IMR-90 (cell line): Measurements from ENCODE around the gene ITPRIP. TPM values are rescaled to one million over a fixed set of nuclear protein-coding genes. Genes with fewer than 3 reads are reported as not detected.

Experiments
- ATAC-seq: fragments of 200-7000 bp; cut with Tn5 transposase; 2 replicates; pipeline ENCODE4 v1.9.1; 2020; ENCODE audit warnings: low read depth, mild to moderate bottlenecking, moderate library complexity
- BruUV-seq: library from RNA; stranded (reverse); fragments of 400-500 nt; replicated peaks from 2 replicates; lab custom pipeline; 2021; lab: Mats Ljungman, UMichigan
- CTCF ChIA-PET: fragments of 300-600 bp; formaldehyde crosslinking; extraction: SDS; loops from one replicate; lab custom pipeline; 2021; ENCODE audit warnings: antibody characterized with exemption; lab: Yijun Ruan, JAX
- POLR2A ChIA-PET: fragments of 300-600 bp; sonication (Branson Sonifier 250); formaldehyde crosslinking; loops from one replicate; lab custom pipeline; 2022; ENCODE audit warnings: antibody characterized with exemption; ENCODE audit not compliant: unreplicated experiment; lab: Charles Lee
- DNase-seq: peaks from one replicate; pipeline ENCODE4 v3.0.0; 2013
- H2AFZ ChIP-seq: replicated peaks from 2 replicates; pipeline ENCODE3; 2013; ENCODE audit warnings: low read length, mild to moderate bottlenecking; ENCODE audit not compliant: poor library complexity
- H2AK5ac ChIP-seq: 2 replicates; pipeline ENCODE4 v1.6.1; 2013; ENCODE audit warnings: low read depth, low read length, inconsistent platforms
- H2AK9ac ChIP-seq: replicated peaks from 2 replicates; pipeline ENCODE3; 2013; ENCODE audit warnings: mild to moderate bottlenecking, low read depth, low read length, moderate library complexity; ENCODE audit not compliant: poor library complexity
- H2BK120ac ChIP-seq: 2 replicates; pipeline ENCODE4 v1.6.1; 2013; ENCODE audit warnings: low read depth, low read length, inconsistent platforms
- H2BK15ac ChIP-seq: 3 replicates; pipeline ENCODE4 v1.6.1; 2013; ENCODE audit warnings: low read depth, low read length, inconsistent platforms
- H2BK20ac ChIP-seq: 2 replicates; pipeline ENCODE4 v1.6.1; 2013; ENCODE audit warnings: low read depth, mild to moderate bottlenecking, inconsistent platforms, low read length, moderate library complexity
- H2BK5ac ChIP-seq: 2 replicates; pipeline ENCODE4 v1.6.1; 2013; ENCODE audit warnings: mild to moderate bottlenecking, low read depth, low read length, inconsistent platforms; ENCODE audit not compliant: poor library complexity, severe bottlenecking
- H3K14ac ChIP-seq: replicated peaks from 2 replicates; pipeline ENCODE4 v1.6.1; 2013; ENCODE audit warnings: low read depth, low read length, inconsistent platforms
- H3K18ac ChIP-seq: 2 replicates; pipeline ENCODE4 v1.6.1; 2013; ENCODE audit warnings: low read depth, low read length, control low read depth
- H3K23ac ChIP-seq: 2 replicates; pipeline ENCODE4 v1.6.1; 2013; ENCODE audit warnings: low read depth, low read length, inconsistent platforms
- H3K27ac ChIP-seq: 2 replicates; pipeline ENCODE4 v1.5.1; 2013; ENCODE audit warnings: mild to moderate bottlenecking, control low read depth, low read length; ENCODE audit not compliant: insufficient read depth
- H3K27me3 ChIP-seq: 2 replicates; pipeline ENCODE4 v1.6.1; 2013; ENCODE audit warnings: low read length; ENCODE audit not compliant: control insufficient read depth, insufficient read depth
- H3K36me3 ChIP-seq: 2 replicates; pipeline ENCODE4 v1.6.1; 2013; ENCODE audit warnings: low read length, mixed read lengths; ENCODE audit not compliant: control insufficient read depth, insufficient read depth
- H3K4ac ChIP-seq: 2 replicates; pipeline ENCODE4 v1.6.1; 2013; ENCODE audit warnings: low read depth, low read length, inconsistent platforms
- H3K4me1 ChIP-seq: 2 replicates; pipeline ENCODE4 v1.6.1; 2013; ENCODE audit warnings: low read length, mixed read lengths; ENCODE audit not compliant: control insufficient read depth, insufficient read depth
- H3K4me2 ChIP-seq: 2 replicates; pipeline ENCODE4 v1.6.1; 2013; ENCODE audit warnings: low read depth, mild to moderate bottlenecking, control low read depth, low read length, moderate library complexity
- H3K4me3 ChIP-seq: 2 replicates; pipeline ENCODE4 v1.5.1; 2013; ENCODE audit warnings: low read depth, mild to moderate bottlenecking, control low read depth, low read length, moderate library complexity; ENCODE audit not compliant: insufficient read depth
- H3K56ac ChIP-seq: 2 replicates; pipeline ENCODE4 v1.6.1; 2013; ENCODE audit warnings: low read length, inconsistent platforms; ENCODE audit not compliant: insufficient read depth; ENCODE audit errors: extremely low read depth
- H3K79me1 ChIP-seq, 2 experiments: 2 replicates each; pipeline ENCODE4 v1.6.1; 2013; ENCODE audit warnings: low read length in 2 of 2, inconsistent platforms in 1 of 2, low read depth in 1 of 2
- H3K9ac ChIP-seq: 2 replicates; pipeline ENCODE4 v1.6.1; 2013; ENCODE audit warnings: low read depth, low read length, control low read depth
- H3K9me1 ChIP-seq: 2 replicates; pipeline ENCODE4 v1.6.1; 2013; ENCODE audit warnings: low read length, inconsistent platforms; ENCODE audit not compliant: insufficient read depth
- H3K9me3 ChIP-seq: 2 replicates; pipeline ENCODE4 v1.6.1; 2013; ENCODE audit warnings: low read length; ENCODE audit not compliant: control insufficient read depth, insufficient read depth
- H4K20me1 ChIP-seq: 2 replicates; pipeline ENCODE4 v1.6.1; 2013; ENCODE audit warnings: low read length, inconsistent platforms; ENCODE audit not compliant: insufficient read depth
- H4K5ac ChIP-seq: 2 replicates; pipeline ENCODE4 v1.6.1; 2013; ENCODE audit warnings: mild to moderate bottlenecking, low read depth, low read length, control low read depth
- H4K8ac ChIP-seq, 2 experiments: 2 replicates each; pipeline ENCODE4 v1.6.1; 2013; ENCODE audit warnings: low read depth in 2 of 2, low read length in 2 of 2, control low read depth in 1 of 2, inconsistent platforms in 1 of 2
- H4K91ac ChIP-seq: 2 replicates; pipeline ENCODE4 v1.6.1; 2013; ENCODE audit warnings: low read depth, low read length, inconsistent platforms; ENCODE audit not compliant: insufficient read depth
- BHLHE40 ChIP-seq: fragments of 150-350 bp; IDR thresholded peaks from 2 replicates; pipeline ENCODE4 v1.6.1; 2016; ENCODE audit warnings: mild to moderate bottlenecking, low read depth, low read length
- CEBPB ChIP-seq: IDR thresholded peaks from 2 replicates; pipeline ENCODE4 v1.6.1; 2012; ENCODE audit warnings: low read depth, low read length, improper control_type of control experiment
- CTCF ChIP-seq: conservative IDR thresholded peaks from 2 replicates; pipeline ENCODE4 v1.5.1; 2012; ENCODE audit warnings: mild to moderate bottlenecking, low read depth, low read length, improper control_type of control experiment
- ELK1 ChIP-seq: fragments of 150-350 bp; IDR thresholded peaks from 2 replicates; pipeline ENCODE4 v1.6.1; 2016; ENCODE audit warnings: low read depth, mild to moderate bottlenecking, low read length, moderate library complexity, borderline replicate concordance
- FOS ChIP-seq: fragments of 150-350 bp; IDR thresholded peaks from 2 replicates; pipeline ENCODE4 v1.6.1; 2016; ENCODE audit warnings: low read depth, low read length
- MAFK ChIP-seq: IDR thresholded peaks from 2 replicates; pipeline ENCODE4 v1.6.1; 2012; ENCODE audit warnings: low read depth, low read length, improper control_type of control experiment
- MAZ ChIP-seq: IDR thresholded peaks from 2 replicates; pipeline ENCODE4 v1.6.1; 2012; ENCODE audit warnings: low read depth, mild to moderate bottlenecking, low read length, improper control_type of control experiment, moderate library complexity, borderline replicate concordance
- MXI1 ChIP-seq: IDR thresholded peaks from 2 replicates; pipeline ENCODE4 v1.6.1; 2012; ENCODE audit warnings: low read depth, mild to moderate bottlenecking, low read length, moderate library complexity, borderline replicate concordance
- NFE2L2 ChIP-seq: fragments of 150-350 bp; IDR thresholded peaks from 2 replicates; pipeline ENCODE4 v1.6.1; 2016; ENCODE audit warnings: low read depth, mild to moderate bottlenecking, low read length
- POLR2A ChIP-seq: IDR thresholded peaks from 2 replicates; pipeline ENCODE4 v1.6.1; 2012; ENCODE audit warnings: mild to moderate bottlenecking, low read depth, low read length
- RAD21 ChIP-seq: IDR thresholded peaks from 2 replicates; pipeline ENCODE4 v1.6.1; 2012; ENCODE audit warnings: low read length, improper control_type of control experiment
- RCOR1 ChIP-seq: IDR thresholded peaks from 2 replicates; pipeline ENCODE4 v1.6.1; 2012; ENCODE audit warnings: mild to moderate bottlenecking, low read length, improper control_type of control experiment; ENCODE audit not compliant: insufficient replicate concordance
- RFX5 ChIP-seq: IDR thresholded peaks from 2 replicates; pipeline ENCODE4 v1.8.0; 2012; ENCODE audit warnings: low read depth, mild to moderate bottlenecking, low read length, moderate library complexity
- SMC3 ChIP-seq: fragments of 150-350 bp; IDR thresholded peaks from 2 replicates; pipeline ENCODE4 v1.6.1; 2016; ENCODE audit warnings: low read depth, mild to moderate bottlenecking, antibody characterized with exemption, low read length, moderate library complexity
- WGBS, 2 experiments: methylation state at CpG; one replicate each; pipeline versions ENCODE4 v1.1.5 to v1.1.7; 2013; ENCODE audit warnings: missing lambda C conversion rate in 2 of 2; ENCODE audit not compliant: insufficient read length in 1 of 2; ENCODE audit errors: extremely low coverage in 2 of 2; 5-methylcytosine and 5-hydroxymethylcytosine counted together
- dilution Hi-C: fragments of 300-500 bp; cut with HindIII; formaldehyde crosslinking; loops from one replicate; pipeline ENCODE4 v1.14.3; 2018; ENCODE audit warnings: low sequenced_read_pairs; ENCODE audit not compliant: unreplicated experiment
- in situ Hi-C: fragments of 300-500 bp; cut with MboI; formaldehyde crosslinking; loops from 3 replicates; pipeline ENCODE4 v1.14.3; 2019; ENCODE audit warnings: low sequenced_read_pairs, inconsistent platforms, mixed read lengths
- intact Hi-C: fragments of 100-400 bp; cut with micrococcal nuclease; formaldehyde crosslinking; loops from 2 replicates; pipeline ENCODE4 v1.10.0; 2022
- polyA plus RNA-seq, 3 experiments: library from polyadenylated mRNA; depleted of rRNA; stranded (reverse); fragments of >200 nt; gene quantifications; 2 replicates each; pipeline ENCODE4 v1.2.3, GENCODE V29; 2012; ENCODE audit warnings: low replicate concordance in 1 of 3
- total RNA-seq: library from RNA; depleted of rRNA; stranded (reverse); fragments of >200 nt; gene quantifications from 2 replicates; pipeline ENCODE4 v1.2.3, GENCODE V29; 2012

Gene ITPRIP
- total and polyA plus RNA-seq, 2 of the 4 experiments (the other 2 are of a cell fraction) = 7.5 to 31.9 TPM

- no peak for TF ChIP-seq MAFK
These were observed 9.2 kb upstream of the ITPRIP start (continued) for GRCh38 chr10:104347295-104348045.

- H2AFZ ChIP-seq = no peak overlapping the region
- no peaks in the 10 kb centered on the region for H3K9me3 ChIP-seq
- peaks cover 6% of the 10 kb centered on the region; the same call in 1 of the 2 replicates for H3K4me1 ChIP-seq
- H3K9me1 ChIP-seq = peaks cover 3% of the 10 kb centered on the region; the same call in 1 of the 2 replicates
- ATAC-seq = no peak
- no peak overlapping the region for H2AK5ac ChIP-seq
- intact Hi-C loops (no loop called here), dilution Hi-C loops (no loop called here), in situ Hi-C loops (loop anchor here (5.0 kb wide), 2 partner anchors 54 to 299 kb away; no protein-coding TSS in a partner anchor)
- no TSS peak for BruUV-seq
- CTCF ChIA-PET = interaction anchor here (0.6 to 1.7 kb wide), 2 partner anchors 71 to 1902 kb away, joined by 3 to 4 read pairs; no protein-coding TSS in a partner anchor
- no peak overlapping the region for H2AK9ac ChIP-seq
- no peak overlapping the region for H3K27ac ChIP-seq
- H4K5ac ChIP-seq = no peak overlapping the region
- H3K14ac ChIP-seq = no peak overlapping the region
- no peaks in the 10 kb centered on the region; a peak in 1 of 4 replicates for H3K79me1 ChIP-seq
- H3K4ac ChIP-seq = no peak overlapping the region
- no peak overlapping the region for H2BK5ac ChIP-seq
- no peaks in the 10 kb centered on the region for H3K27me3 ChIP-seq
- no peak overlapping the region for H4K91ac ChIP-seq
- H2BK120ac ChIP-seq = no peak overlapping the region
- H2BK15ac ChIP-seq = no peak overlapping the region
- POLR2A ChIA-PET = no interaction called here
- no CpG with 5 or more reads among the region's 4 CpGs for WGBS, 2 experiments
- no peak overlapping the region for H3K23ac ChIP-seq
- H3K4me2 ChIP-seq = no peak overlapping the region
- H4K8ac ChIP-seq = no peak overlapping the region
- H3K56ac ChIP-seq = no peak overlapping the region
- DNase-seq = no peak
- no peak overlapping the region for H3K9ac ChIP-seq
- no peaks in the 10 kb centered on the region for H3K36me3 ChIP-seq
- no peak overlapping the region for H3K18ac ChIP-seq
- no peak overlapping the region for H3K4me3 ChIP-seq
- H4K20me1 ChIP-seq = no peaks in the 10 kb centered on the region
- H2BK20ac ChIP-seq = no peak overlapping the region
- TF ChIP-seq MAZ (no peak), NFE2L2 (no peak), SMC3 (no peak), MAFK (no peak), BHLHE40 (no peak), POLR2A (no peak), RCOR1 (no peak), RFX5 (no peak), CTCF (no peak), ELK1 (no peak), RAD21 (no peak), MXI1 (no peak), FOS (no peak), CEBPB (no peak)
These were observed 7.7 kb upstream of the ITPRIP start for GRCh38 chr10:104345941-104346340.
